SH-SY5Y (cell line): ENCODE measurements around the gene ABCG2.

Experiments
- GATA2 ChIP-seq: IDR thresholded peaks from 2 replicates; pipeline ENCODE4 v1.6.1; 2011; ENCODE audit warnings: mild to moderate bottlenecking, low read depth, low read length
- GATA3 ChIP-seq: IDR thresholded peaks from 2 replicates; pipeline ENCODE4 v1.6.1; 2011; ENCODE audit warnings: low read depth, mild to moderate bottlenecking, low read length, moderate library complexity

DNA sequence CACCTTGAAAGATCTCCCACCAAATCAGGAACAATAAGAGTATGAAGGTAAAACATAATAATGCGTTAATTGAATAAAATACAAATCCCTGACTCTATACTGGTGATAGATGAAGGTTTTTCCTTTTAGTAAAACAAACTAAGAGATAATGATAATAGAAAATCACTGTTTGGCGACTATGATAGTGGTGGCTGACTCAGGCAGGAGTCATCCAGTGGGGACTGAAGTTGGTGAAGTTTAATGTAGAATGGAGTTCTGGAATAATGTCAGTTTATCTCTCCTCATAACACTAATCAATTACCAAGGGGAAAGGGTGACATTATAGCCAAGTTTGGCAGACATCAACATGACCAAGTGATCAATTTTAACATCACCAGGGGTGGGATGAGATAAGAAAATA is 21.3 kb downstream of the ABCG2 start:
- TF ChIP-seq GATA3: no peak
- TF ChIP-seq GATA2: no peak
